Prostate gland (tissue), 2 donors: ENCODE results near the gene ZFP36L1. TPM values are rescaled to one million over a fixed set of nuclear protein-coding genes. Genes with fewer than 3 reads are reported as not detected.

ENCODE experiments used
- DNase-seq: peaks from one replicate; pipeline ENCODE4 v3.0.0-alpha.2; 2019; ENCODE audit warnings: low spot score
- H3K27ac ChIP-seq, 2 donors: fragments of 200-600 bp; sonication (generic); 2 replicates each; pipeline ENCODE4 v1.5.1; 2017 to 2019
- H3K27me3 ChIP-seq: fragments of 200-600 bp; sonication (generic); replicated peaks from 2 replicates; pipeline ENCODE4 v1.5.1; 2019; ENCODE audit not compliant: insufficient read depth
- H3K36me3 ChIP-seq, 2 donors: fragments of 200-600 bp; sonication (generic); 1 replicate in 1 of 2; 2 replicates in 1 of 2; pipeline versions ENCODE4 v1.5.1 to v1.8.1; 2017 to 2019
- H3K4me1 ChIP-seq: fragments of 200-600 bp; sonication (generic); replicated peaks from 2 replicates; pipeline ENCODE4 v1.5.1; 2019
- H3K4me3 ChIP-seq, 2 donors: fragments of 200-600 bp; sonication (generic); 2 replicates each; pipeline ENCODE4 v1.5.1; 2017 to 2019
- H3K9me3 ChIP-seq: fragments of 200-600 bp; sonication (generic); 2 replicates; pipeline ENCODE4 v1.5.1; 2017
- CTCF ChIP-seq, 4 experiments: fragments of 200-600 bp in 2 of 4; fragments of 450-650 bp in 2 of 4; sonication (generic) in 2 of 4; IDR thresholded peaks; 1 replicate in 3 of 4; 2 replicates in 1 of 4; pipeline ENCODE4 v1.5.1; 2016 to 2019; ENCODE audit warnings: antibody characterized with exemption in 4 of 4, mild to moderate bottlenecking in 2 of 4, moderate library complexity in 2 of 4
- POLR2A ChIP-seq: fragments of 450-650 bp; IDR thresholded peaks from one replicate; pipeline ENCODE4 v1.6.1; 2016; ENCODE audit warnings: antibody characterized with exemption, mild to moderate bottlenecking
- POLR2AphosphoS5 ChIP-seq: sonication (generic); formaldehyde crosslinking; IDR thresholded peaks from one replicate; pipeline ENCODE4 v1.6.1; 2017; ENCODE audit warnings: antibody characterized with exemption
- WGBS: methylation state at CpG from one replicate; pipeline ENCODE4 v1.1.5; 2018; 5-methylcytosine and 5-hydroxymethylcytosine counted together
- intact Hi-C: fragments of 100-400 bp; cut with DNase I; formaldehyde crosslinking; loops from one replicate; pipeline ENCODE4 v1.14.2; 2022
- total RNA-seq, 2 donors: library from RNA; depleted of rRNA; stranded (reverse); fragments of >200 nt; gene quantifications; one replicate each; pipeline ENCODE4 v1.1.0, GENCODE V29; 2016

The ZFP36L1 gene
- total RNA-seq, 2 donors from 2014 or later = 359 to 556 TPM

- TF ChIP-seq CTCF (IDR thresholded peaks at IDR 0.05) (no peak), POLR2AphosphoS5 (no peak), POLR2A (no peak)
- 23% methylated on average over 2 of the region's 2 CpGs for WGBS
- Histone ChIP-seq H3K36me3 (no peaks in the 10 kb centered on the region), H3K9me3 (no peaks in the 10 kb centered on the region), H3K27ac (peak overlapping the region; percentile 95 to 98), H3K4me1 (peaks cover 13% of the 10 kb centered on the region), H3K4me3 (no peak overlapping the region), H3K27me3 (no peaks in the 10 kb centered on the region)
- DNase-seq = no peak
- intact Hi-C loops = no loop called here
Observed at GRCh38 chr14:68814238-68814538, 21.3 kb upstream of the ZFP36L1 start.

- H3K9me3 ChIP-seq = no peaks in the 10 kb centered on the region
- no peak for TF ChIP-seq POLR2AphosphoS5
- peak overlapping the region; percentile 95 to 98 for H3K27ac ChIP-seq
- no peaks in the 10 kb centered on the region for H3K27me3 ChIP-seq
- intact Hi-C loops = no loop called here
- no peak for DNase-seq
- H3K4me1 ChIP-seq = peaks cover 13% of the 10 kb centered on the region
- WGBS = 67% methylated on average over 5 of the region's 5 CpGs
- no peak overlapping the region for H3K4me3 ChIP-seq
- H3K36me3 ChIP-seq = no peaks in the 10 kb centered on the region
Observed at GRCh38 chr14:68813318-68813838, 20.5 kb upstream of the ZFP36L1 start.

- no peaks in the 10 kb centered on the region for H3K36me3 ChIP-seq
- DNase-seq = no peak
- 97% methylated on average over 10 of the region's 10 CpGs for WGBS
- H3K9me3 ChIP-seq = no peaks in the 10 kb centered on the region
- H3K27me3 ChIP-seq = no peaks in the 10 kb centered on the region
- H3K27ac ChIP-seq = no peak overlapping the region
- H3K4me1 ChIP-seq = peaks cover 13% of the 10 kb centered on the region
- intact Hi-C loops = no loop called here
- no peak overlapping the region for H3K4me3 ChIP-seq
- TF ChIP-seq POLR2A (no peak), POLR2AphosphoS5 (no peak), CTCF (IDR thresholded peaks at IDR 0.05) (no peak)
Observed at GRCh38 chr14:68811171-68811570, 18.3 kb upstream of the ZFP36L1 start.

GRCh38 chr14:68810173-68811153 is 17.6 kb upstream of the ZFP36L1 start:
- Histone ChIP-seq H3K9me3 (no peaks in the 10 kb centered on the region), H3K36me3 (no peaks in the 10 kb centered on the region), H3K27me3 (no peaks in the 10 kb centered on the region), H3K27ac (no peak overlapping the region), H3K4me3 (no peak overlapping the region), H3K4me1 (peaks cover 7% of the 10 kb centered on the region)
- TF ChIP-seq CTCF (IDR thresholded peaks at IDR 0.05) = no peak
- TF ChIP-seq POLR2A = no peak
- no peak for TF ChIP-seq POLR2AphosphoS5
- 92% methylated on average over 8 of the region's 8 CpGs for WGBS
- intact Hi-C loops = no loop called here
- DNase-seq = no peak

GRCh38 chr14:68809524-68809923 is 16.7 kb upstream of the ZFP36L1 start:
- TF ChIP-seq CTCF (IDR thresholded peaks at IDR 0.05) (no peak), POLR2A (no peak), POLR2AphosphoS5 (no peak)
- H3K36me3 ChIP-seq = no peaks in the 10 kb centered on the region
- no peak overlapping the region for H3K4me3 ChIP-seq
- WGBS = 90% methylated on average over 4 of the region's 4 CpGs
- intact Hi-C loops = no loop called here
- H3K27ac ChIP-seq = no peak overlapping the region
- no peaks in the 10 kb centered on the region for H3K9me3 ChIP-seq
- DNase-seq = no peak
- no peaks in the 10 kb centered on the region for H3K4me1 ChIP-seq
- no peaks in the 10 kb centered on the region for H3K27me3 ChIP-seq
